ENCODE measurements around the gene SKOR1. TPM values are rescaled to one million over a fixed set of nuclear protein-coding genes. Genes with fewer than 3 reads are reported as not detected.

The SKOR1 gene
- polyA plus RNA-seq, 1 of the 3 experiments (the other 2 are of a cell fraction) = 0.26 TPM

DNA sequence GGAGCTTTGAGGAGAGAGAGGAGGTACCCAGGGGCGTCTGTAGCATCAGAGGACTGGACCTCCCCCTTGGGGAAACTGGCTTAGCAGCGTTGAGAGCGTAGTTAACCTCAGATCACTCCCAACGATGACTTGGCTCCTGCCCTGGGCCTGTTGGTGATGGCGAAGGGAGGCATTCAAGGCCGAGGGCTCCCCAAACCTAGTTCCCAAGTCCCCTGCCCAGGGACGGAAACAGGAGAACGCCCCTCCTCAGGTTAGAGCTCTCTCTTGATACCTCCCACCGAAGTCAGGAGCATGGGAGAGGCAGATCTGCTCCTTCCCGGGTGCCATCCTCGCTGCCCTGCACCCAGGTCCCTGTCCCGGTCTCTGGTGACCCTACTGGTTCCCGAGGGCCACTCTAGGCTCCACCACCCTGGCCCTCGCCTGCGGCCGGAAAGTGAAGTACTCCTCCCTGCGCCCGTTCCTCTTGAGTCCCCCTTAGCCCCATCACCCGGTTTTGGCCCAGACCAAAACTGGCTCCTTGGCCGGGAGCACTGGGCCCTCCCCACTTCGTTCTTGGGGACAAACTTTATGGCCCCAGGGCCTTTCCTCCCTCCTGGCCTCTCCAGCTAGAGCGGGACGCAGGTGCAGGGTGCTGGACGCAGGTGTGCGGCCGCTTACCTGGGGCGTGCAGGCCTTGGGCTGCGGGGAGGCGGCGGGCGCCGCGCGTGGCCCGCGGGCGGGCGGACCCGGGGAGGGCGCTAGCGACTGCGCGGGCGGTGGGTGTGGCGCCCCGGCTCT, 2.6 kb upstream of the SKOR1 start:
- DNase-seq = peak; percentile 63
- Histone ChIP-seq H3K27me3 (ENCODE audit: insufficient read depth) (peaks cover 36% of the 10 kb centered on the region), H3K4me1 (ENCODE audit: control insufficient read depth in 1 of 2, insufficient read depth in 2 of 2, low read depth in 1 of 2, low read length in 1 of 2) (peaks cover 0 to 22% of the 10 kb centered on the region in 2 experiments; a peak in 2 of 4 replicates), H3K27ac (ENCODE audit: low read depth in 2 of 2, low read length in 1 of 2) (no peak overlapping the region), H2AFZ (ENCODE audit: low read depth) (no peak overlapping the region), H3K4me2 (peak overlapping the region; percentile 90; the same call in 1 of the 2 replicates), H3F3A (replicated peaks; ENCODE audit: insufficient read depth) (no peaks in the 10 kb centered on the region), H3K79me2 (ENCODE audit: insufficient read depth) (no peaks in the 10 kb centered on the region), H3K9me2 (no peaks in the 10 kb centered on the region), H3K9ac (no peak overlapping the region), H3K36me3 (replicated peaks in 1 of 2; ENCODE audit: control insufficient read depth in 1 of 2, insufficient read depth in 2 of 2, low read length in 1 of 2) (no peaks in the 10 kb centered on the region), H3K9me3 (no peaks in the 10 kb centered on the region), H3K4me3 (ENCODE audit: low read depth in 2 of 2, low read length in 1 of 2) (peak overlapping the region in 1 of 2 experiments; percentile 47; a peak in 3 of 4 replicates), H4K20me1 (ENCODE audit: insufficient read depth) (no peaks in the 10 kb centered on the region)
- ChIA-PET POLR2A (no interaction called here), CTCF (interaction anchor here (1.8 to 4.6 kb wide), 3 partner anchors 8 to 365 kb away, joined by 5 to 23 read pairs (median 10); no protein-coding TSS in a partner anchor)
- 14% methylated on average over 19 of the region's 46 CpGs for WGBS (ENCODE audit: low lambda C conversion rate)
- TF ChIP-seq RCOR1 (IDR thresholded peaks at IDR 0.05; ENCODE audit: low read length) (no peak), TCF12 (IDR thresholded peaks at IDR 0.05) (no peak), GATA2 (CRISPR knock-in tag; IDR thresholded peaks at IDR 0.05) (no peak), NRF1 (IDR thresholded peaks at IDR 0.05; ENCODE audit: low read depth, low read length) (no peak), FOXJ3 (CRISPR knock-in tag; IDR thresholded peaks at IDR 0.05) (no peak), JUND (IDR thresholded peaks at IDR 0.05) (no peak), FOSL2 (IDR thresholded peaks at IDR 0.05; ENCODE audit: borderline replicate concordance, low read depth) (no peak), MXI1 (IDR thresholded peaks at IDR 0.05; ENCODE audit: low read depth, low read length) (no peak), IRF3 (IDR thresholded peaks at IDR 0.05; ENCODE audit: low read depth, low read length) (no peak), RXRA (IDR thresholded peaks at IDR 0.05; ENCODE audit: borderline replicate concordance, low read depth) (no peak), RFX5 (IDR thresholded peaks at IDR 0.05; ENCODE audit: low read length) (no peak), FOXM1 (IDR thresholded peaks at IDR 0.05; ENCODE audit: low read depth) (no peak), EZH2phosphoT487 (IDR thresholded peaks at IDR 0.05; ENCODE audit: borderline replicate concordance, low read depth) (no peak), ELF1 (IDR thresholded peaks at IDR 0.05) (no peak), GABPA (IDR thresholded peaks at IDR 0.05; ENCODE audit: low read depth) (no peak), REST (IDR thresholded peaks at IDR 0.05; ENCODE audit: low read depth, low read length) (no peak), YY1 (IDR thresholded peaks at IDR 0.05; ENCODE audit: low read depth) (no peak)
- TF ChIP-seq, protein P1, sequence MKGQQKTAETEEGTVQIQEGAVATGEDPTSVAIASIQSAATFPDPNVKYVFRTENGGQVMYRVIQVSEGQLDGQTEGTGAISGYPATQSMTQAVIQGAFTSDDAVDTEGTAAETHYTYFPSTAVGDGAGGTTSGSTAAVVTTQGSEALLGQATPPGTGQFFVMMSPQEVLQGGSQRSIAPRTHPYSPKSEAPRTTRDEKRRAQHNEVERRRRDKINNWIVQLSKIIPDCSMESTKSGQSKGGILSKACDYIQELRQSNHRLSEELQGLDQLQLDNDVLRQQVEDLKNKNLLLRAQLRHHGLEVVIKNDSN (IDR thresholded peaks at IDR 0.05; ENCODE audit: borderline replicate concordance, low read depth) = no peak
- TF ChIP-seq, protein P2, sequence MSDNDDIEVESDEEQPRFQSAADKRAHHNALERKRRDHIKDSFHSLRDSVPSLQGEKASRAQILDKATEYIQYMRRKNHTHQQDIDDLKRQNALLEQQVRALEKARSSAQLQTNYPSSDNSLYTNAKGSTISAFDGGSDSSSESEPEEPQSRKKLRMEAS (IDR thresholded peaks at IDR 0.05; ENCODE audit: low read depth) = no peak
- TF ChIP-seq, protein P3, sequence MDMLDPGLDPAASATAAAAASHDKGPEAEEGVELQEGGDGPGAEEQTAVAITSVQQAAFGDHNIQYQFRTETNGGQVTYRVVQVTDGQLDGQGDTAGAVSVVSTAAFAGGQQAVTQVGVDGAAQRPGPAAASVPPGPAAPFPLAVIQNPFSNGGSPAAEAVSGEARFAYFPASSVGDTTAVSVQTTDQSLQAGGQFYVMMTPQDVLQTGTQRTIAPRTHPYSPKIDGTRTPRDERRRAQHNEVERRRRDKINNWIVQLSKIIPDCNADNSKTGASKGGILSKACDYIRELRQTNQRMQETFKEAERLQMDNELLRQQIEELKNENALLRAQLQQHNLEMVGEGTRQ (IDR thresholded peaks at IDR 0.05; ENCODE audit: borderline replicate concordance, low read depth, low read length) = no peak
